GM21737 (cell line): ENCODE data around the gene JMJD4.

ENCODE experiments used
- ATAC-seq: cut with Tn5 transposase; IDR thresholded peaks from one replicate; pipeline ENCODE4 v1.9.1; 2021; ENCODE audit warnings: mild to moderate bottlenecking, moderate library complexity; ENCODE audit not compliant: unreplicated experiment

JMJD4 gene

DNA sequence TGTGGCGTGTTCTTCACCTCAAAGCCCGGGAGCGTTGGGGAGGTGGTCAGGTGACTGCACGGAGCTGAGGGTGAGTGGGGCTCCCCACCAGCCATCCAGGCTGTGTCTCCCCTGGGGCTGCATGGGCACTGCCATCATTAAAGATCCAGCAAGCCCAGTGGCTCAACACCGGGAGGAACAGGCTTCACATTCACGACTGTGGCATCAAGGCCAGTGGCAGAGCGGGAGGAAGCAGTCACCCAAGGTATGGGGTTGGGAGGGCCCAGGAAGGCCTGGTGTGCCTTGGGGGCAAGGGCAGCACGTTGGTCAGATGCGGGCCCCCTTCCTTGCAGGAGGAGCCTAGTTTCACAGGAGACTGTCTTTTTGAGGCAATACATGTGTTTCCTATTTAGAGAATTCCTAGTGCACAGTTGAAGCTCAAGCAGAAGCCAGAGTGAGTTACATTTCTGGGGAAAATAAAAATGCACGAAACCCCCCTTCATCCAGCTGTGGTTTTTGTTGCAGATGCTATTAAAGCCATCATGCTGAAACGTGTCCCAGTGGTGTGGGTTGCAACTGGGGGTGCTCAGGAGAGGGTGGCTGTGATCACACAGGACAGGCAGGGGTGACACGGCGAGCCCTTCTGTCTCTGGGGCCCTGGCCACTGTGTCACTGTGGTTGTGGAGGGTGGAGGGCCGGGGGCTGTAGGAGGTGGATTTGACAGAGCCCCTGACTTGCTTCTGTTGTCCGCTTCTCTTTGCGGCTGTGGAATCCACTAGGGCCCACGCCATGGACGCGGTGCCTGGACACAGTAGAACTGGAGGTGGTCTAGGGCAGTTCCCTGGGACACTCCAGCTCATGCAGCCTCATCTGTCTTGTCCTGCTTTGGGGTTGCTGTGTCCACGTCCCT lies 34.2 kb upstream of the JMJD4 start:
- no peak for ATAC-seq

DNA sequence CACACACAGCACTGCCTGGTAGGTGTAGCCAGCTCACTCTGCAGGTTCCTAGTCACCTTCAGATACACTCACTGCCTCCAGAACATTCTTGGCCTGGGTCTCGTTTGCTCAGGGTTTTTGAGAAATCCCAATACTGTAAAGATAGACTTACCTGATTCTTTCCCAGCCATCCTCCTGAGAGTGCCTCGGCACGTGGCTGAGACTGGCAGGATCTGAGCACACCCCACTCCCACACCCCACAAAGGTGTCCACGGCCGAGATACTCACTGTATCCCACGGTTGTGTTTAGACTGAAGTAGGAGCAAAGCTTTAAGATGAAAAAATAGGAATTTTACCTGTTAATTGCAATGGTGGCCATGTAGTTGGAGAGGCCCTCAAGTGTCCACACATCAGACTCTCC lies 33.5 kb upstream of the JMJD4 start:
- no peak for ATAC-seq

- no peak for ATAC-seq
Observed at GRCh38 chr1:227768125-227768439, 33.0 kb upstream of the JMJD4 start.

- no peak for ATAC-seq
Observed at GRCh38 chr1:227767401-227768124, 32.5 kb upstream of the JMJD4 start.

- ATAC-seq: no peak
Observed at GRCh38 chr1:227766653-227767277, 31.7 kb upstream of the JMJD4 start.

DNA sequence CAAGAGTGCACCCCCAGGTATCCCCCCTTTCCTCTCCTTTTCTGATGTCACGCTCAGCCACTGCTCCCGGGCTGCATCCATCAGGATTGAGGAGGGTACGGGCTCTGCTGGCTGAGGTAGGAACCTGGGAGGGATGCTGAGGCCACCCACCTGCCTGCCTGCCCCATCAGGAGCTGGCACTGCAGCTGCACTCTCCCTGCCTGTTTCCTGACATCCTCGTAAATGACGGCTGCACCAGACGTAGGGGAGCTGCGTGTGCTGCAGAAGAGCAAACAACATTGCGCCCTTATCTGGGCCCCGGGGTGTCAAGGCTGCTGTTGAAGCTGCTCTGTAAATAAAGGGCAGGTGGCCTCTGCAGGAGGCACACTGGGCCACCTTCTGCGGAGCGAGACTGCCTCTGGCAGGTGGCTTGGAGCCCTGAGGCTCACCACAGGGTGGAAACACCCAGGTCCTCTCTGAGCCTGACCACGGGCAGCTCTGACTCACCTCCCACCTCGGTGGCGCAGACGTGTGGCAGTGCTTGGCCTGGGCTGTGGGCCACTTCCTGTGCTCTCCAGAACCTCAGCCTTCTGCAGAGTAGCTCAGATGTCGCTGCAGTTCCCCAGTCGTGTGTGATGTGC lies 31.0 kb upstream of the JMJD4 start:
- ATAC-seq: no peak

GRCh38 chr1:227765261-227766014 lies 30.3 kb upstream of the JMJD4 start:
- ATAC-seq: no peak

DNA sequence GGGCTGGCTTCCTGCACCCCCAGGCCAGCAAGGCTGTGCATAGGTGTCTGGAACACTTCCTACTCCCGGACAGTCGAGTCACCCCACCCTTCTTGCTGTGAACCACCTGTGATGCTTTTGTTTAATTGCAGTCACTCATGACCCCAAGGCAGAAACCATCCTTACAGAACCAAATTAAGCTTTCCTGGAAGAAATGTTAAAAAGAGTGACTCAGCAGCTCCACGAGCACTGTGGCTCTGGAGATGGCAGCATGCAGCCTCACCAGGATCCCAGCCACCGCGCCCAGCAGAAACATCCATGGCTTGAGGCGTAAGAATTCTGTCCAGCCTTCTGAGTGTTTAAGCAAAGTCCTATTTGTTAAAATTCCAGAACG lies 28.9 kb upstream of the JMJD4 start:
- no peak for ATAC-seq

DNA sequence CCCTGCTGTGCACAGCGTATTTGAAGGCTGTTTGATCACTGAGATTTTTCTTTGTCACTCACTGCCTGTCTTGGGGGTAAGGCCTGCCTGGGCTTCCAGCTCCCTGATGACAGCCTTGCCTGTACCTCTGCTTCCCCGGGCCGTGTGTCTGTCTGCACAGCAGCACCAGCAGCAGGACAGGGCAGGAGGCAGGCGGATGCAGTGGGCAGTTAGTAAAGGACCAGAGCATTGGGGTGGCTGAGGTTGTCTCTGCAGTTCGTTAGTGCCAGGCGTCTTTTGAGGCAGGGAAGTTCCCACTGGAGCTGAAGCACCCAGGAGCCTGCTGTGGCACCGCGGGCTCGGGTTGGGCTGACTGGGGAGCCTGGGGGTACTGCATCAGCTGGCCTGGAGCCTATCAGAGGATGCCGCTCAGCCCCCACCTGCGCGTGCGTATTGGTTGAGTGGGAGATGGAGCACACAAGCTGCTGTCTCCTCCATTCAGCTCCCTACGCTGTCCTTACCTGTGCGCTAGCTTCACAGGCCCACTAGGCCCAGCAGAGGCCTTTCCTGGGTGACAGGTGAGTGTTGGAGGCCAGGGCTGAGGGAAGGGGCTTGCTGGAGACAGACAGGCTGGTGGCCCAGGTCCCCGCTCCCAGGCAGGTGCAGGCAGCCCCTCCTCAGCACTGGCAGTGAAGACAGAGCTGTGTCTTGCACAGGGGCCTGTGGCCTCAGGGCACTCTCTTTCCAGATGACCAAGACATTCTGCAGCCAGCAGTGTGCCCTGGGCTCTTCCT lies 28.3 kb upstream of the JMJD4 start:
- no peak for ATAC-seq

DNA sequence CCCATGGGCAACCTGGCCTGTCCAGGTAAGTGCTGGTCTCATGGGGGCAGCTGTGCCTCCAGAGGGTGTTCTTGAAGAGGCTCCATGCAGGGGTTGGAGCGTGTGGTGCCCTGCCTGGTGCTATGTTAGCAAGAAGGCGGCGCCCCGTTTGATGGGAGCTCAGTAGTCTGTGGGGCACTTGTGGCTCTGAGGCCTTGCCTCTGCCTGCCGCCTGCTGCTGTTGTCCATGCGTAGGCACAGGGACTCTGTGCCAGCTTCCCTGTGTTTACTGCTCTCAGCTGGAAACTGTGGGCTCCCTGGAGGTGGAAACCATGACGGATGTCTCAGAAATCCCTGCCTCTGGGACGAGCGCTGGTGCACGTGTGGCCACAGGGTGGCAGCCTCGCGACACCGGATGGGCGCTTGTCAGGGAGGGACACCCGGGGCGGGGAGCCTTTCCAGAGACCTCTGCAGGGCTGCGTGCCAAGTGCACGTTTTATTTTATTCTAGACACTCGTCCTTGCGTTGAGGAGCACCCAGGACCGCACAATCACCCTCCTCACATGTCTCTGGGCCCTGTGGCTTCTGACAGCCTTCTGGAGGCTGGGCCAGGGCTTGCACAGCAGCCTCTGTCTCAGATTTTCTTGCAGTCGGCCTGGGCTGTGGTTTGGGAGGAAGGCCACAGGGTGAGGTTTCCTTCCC lies 27.3 kb upstream of the JMJD4 start:
- ATAC-seq: peak; percentile 75

DNA sequence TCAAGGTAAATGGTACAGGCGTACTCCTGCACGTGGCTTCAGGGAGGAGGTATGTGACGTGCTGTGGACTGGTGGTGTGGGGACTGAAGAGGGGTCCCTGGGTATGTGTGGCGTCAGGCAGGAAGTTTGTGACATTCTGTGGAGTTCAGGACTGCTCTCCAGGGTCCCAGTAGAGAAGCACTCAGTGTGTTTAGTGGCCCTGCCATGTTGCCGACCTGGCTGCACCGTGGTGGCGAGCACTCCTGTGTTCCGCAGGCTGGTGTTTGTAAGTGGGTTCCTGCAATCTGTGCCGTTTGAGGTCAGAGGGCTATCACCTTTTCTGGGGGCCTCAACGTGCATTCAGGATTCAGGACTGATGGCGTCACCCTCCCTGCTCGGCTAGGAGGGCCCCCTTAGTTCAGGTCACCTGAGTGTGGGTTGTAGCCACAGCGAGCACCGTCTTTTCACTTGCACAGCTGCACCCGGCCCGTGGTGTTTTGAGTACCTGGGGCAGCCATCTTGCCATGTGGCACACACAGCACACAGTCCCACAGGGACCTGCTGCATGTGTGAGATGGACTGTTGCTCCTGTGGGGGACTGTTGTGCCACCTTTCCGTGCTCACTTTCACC lies 26.6 kb upstream of the JMJD4 start:
- ATAC-seq: no peak

GRCh38 chr1:227760377-227760776 lies 25.3 kb upstream of the JMJD4 start:
- no peak for ATAC-seq

DNA sequence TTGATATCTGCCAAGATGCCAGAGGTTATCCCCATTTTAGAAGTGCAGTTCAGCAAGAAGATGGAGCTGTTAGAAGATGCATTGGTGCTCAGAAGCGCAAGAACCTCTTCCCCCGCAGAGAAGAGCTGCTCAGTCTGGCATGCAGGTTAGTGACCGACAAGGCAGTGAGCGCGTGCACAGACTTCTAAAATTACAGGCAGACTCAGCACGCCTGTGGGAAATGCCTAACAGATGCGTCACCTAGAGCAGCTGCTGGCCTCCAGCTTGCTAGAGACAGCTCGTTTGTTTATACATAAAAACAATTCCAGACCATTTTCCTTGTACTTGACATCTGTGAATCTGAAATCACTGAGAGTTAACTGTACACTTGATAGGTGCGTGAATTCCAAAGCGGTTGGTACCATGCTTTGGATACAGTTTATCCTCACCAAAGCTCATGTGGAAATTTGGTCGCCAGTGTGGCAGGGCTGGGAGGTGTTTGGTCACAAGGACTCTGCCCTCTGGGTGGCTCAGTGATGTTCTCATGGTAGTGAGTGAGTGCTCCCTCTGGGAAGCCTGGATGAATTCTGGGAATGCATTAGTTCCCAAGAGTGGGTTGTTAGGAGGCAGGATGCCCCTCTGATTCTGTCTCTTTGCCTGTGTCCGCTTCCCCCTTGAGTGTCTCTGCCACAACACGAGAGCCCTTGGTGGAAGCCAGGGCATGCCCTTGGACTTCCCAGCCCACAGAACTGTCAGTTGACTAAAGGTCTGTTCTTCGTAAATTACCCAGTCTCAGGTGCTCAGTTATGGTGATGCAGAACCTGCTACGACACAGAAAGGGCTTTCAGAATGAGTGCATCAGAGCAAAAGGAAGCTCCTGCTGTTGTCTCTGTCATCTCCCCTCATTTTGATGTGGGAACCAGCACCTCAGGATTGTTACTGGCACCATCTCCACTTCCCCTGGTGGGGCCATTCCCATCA lies 24.5 kb upstream of the JMJD4 start:
- no peak for ATAC-seq

- no peak for ATAC-seq
Observed at GRCh38 chr1:227758366-227758765, 23.3 kb upstream of the JMJD4 start.

- ATAC-seq: no peak
Observed at GRCh38 chr1:227757781-227758180, 22.7 kb upstream of the JMJD4 start.

DNA sequence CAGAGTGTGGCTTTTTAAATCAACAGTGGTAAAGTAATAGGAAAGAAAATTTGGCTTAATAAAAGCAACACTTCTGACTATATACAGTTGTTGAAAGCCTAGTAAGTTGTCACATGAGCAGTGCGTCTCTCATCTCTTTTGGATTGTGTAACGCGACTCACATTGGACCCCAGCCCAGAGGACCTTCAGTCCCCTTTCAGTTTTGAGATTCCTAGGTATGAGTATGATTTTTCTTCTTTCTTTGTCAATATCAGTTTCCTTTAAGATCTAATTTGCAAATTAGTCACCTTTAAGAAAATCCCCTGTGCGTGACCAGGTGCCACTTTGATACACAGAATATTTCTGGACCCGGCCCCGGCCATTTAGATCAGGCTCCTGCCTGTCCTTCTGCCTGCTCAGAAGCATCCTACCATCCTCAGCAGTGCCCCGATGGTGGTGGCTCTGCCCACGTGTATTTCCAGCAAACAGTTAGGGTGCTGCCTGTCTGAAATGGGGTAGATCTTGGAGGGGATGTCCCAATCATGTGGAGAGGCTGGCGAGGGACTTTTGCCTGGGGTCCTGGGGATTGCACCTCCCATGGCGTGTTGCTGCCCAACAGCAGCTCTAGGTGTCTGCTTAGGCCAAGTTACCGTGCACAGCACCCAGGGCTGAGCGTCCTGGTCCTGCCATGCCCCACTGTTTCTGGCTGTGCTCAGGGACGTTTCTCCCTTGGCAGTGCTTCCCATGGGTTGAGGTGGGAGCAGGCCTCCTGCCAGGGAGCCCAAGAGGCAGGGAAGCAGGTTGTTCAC lies 21.3 kb upstream of the JMJD4 start:
- no peak for ATAC-seq

DNA sequence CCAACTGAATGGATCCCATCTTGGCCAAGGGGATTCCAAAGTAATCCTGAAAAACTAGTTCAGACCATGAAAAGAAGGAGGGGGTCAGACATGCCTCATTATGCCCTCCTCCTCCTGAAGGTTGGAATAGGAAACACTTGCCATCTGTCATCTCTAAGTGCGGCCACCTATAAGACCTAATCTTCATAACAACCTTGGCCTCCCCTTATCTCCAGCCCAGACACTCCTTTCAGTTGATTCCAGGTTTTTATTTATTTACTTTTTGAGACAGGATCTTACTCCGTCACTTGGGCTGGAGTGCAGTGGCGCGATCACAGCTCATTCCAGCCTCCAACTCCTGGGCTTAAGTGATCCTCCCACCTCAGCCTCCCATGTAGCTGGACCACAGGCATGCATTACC lies 19.9 kb upstream of the JMJD4 start:
- ATAC-seq: no peak
